Transverse colon (tissue), 4 donors: ENCODE measurements around the gene HSPBP1. TPM values are rescaled to one million over a fixed set of nuclear protein-coding genes. Genes with fewer than 3 reads are reported as not detected.
A peak's percentile ranks its signal among the peaks of the same experiment; 100 is the strongest.

Experiments used
- DNase-seq: peaks from one replicate; pipeline ENCODE4 v3.0.0-alpha.2; 2019
- H3K27ac ChIP-seq, 4 donors: fragments of 200-600 bp; sonication (generic); 2 replicates each; pipeline ENCODE4 v1.5.1; 2016 to 2018; ENCODE audit warnings: inconsistent platforms in 4 of 4
- H3K27me3 ChIP-seq: fragments of 200-600 bp; sonication (generic); 2 replicates; pipeline ENCODE4 v1.5.1; 2017; ENCODE audit warnings: inconsistent platforms
- H3K36me3 ChIP-seq, 4 donors: fragments of 200-600 bp; sonication (generic); 2 replicates each; pipeline ENCODE4 v1.5.1; 2017 to 2019; ENCODE audit warnings: inconsistent platforms in 4 of 4
- H3K4me1 ChIP-seq, 4 donors: fragments of 200-600 bp; sonication (generic); 2 replicates each; pipeline ENCODE4 v1.5.1; 2017 to 2020; ENCODE audit warnings: inconsistent platforms in 4 of 4
- H3K4me3 ChIP-seq, 4 donors: fragments of 200-600 bp; sonication (generic); 1 replicate in 1 of 4; 2 replicates in 3 of 4; pipeline versions ENCODE4 v1.5.1 to v1.6.1; 2017 to 2019; ENCODE audit warnings: inconsistent platforms in 4 of 4
- H3K9me3 ChIP-seq, 2 donors: fragments of 200-600 bp; sonication (generic); 2 replicates each; pipeline ENCODE4 v1.5.1; 2017 to 2019; ENCODE audit warnings: inconsistent platforms in 2 of 2
- EP300 ChIP-seq: sonication (generic); formaldehyde crosslinking; IDR thresholded peaks from one replicate; pipeline ENCODE4 v1.6.1; 2017; ENCODE audit warnings: antibody characterized with exemption, low read depth
- POLR2A ChIP-seq: fragments of 450-650 bp; IDR thresholded peaks from one replicate; pipeline ENCODE4 v1.6.1; 2016; ENCODE audit warnings: antibody characterized with exemption, mild to moderate bottlenecking, moderate library complexity
- POLR2AphosphoS5 ChIP-seq, 3 donors: sonication (generic); formaldehyde crosslinking; IDR thresholded peaks; one replicate each; pipeline ENCODE4 v1.6.1; 2016; ENCODE audit warnings: antibody characterized with exemption in 3 of 3
- WGBS, 2 donors: methylation state at CpG; one replicate each; pipeline ENCODE4 v1.1.5; 2018; ENCODE audit warnings: low coverage in 1 of 2; 5-methylcytosine and 5-hydroxymethylcytosine counted together
- in situ Hi-C, 4 donors: fragments of 200-750 bp; cut with MboI; loops; one replicate each; pipeline versions ENCODE4 v1.15.0 to v1.15.1; 2017; ENCODE audit warnings: low sequenced_read_pairs in 3 of 4, low pct_ligation_motif_present in 1 of 4, low pct_unique_long_range_greater_than_20kb in 1 of 4
- intact Hi-C: fragments of 100-400 bp; cut with DNase I; formaldehyde crosslinking; loops from one replicate; pipeline ENCODE4 v1.15.1; 2023; ENCODE audit warnings: low total_unique reads
- total RNA-seq, 4 donors: library from RNA; depleted of rRNA; stranded (reverse); fragments of >200 nt; gene quantifications; one replicate each; pipeline ENCODE4 v1.1.0, GENCODE V29; 2016
- TF ChIP-seq, protein P1 (sequence below), 5 experiments: fragments of 200-600 bp in 3 of 5; fragments of 450-650 bp in 2 of 5; sonication (generic) in 3 of 5; IDR thresholded peaks; 1 replicate in 2 of 5; 2 replicates in 3 of 5; pipeline ENCODE4 v1.5.1; 2016 to 2017; ENCODE audit warnings: antibody characterized with exemption in 5 of 5, inconsistent platforms in 3 of 5, mild to moderate bottlenecking in 2 of 5, moderate library complexity in 1 of 5

Gene HSPBP1
- total RNA-seq, 4 donors from 2014 or later: 4.5 to 98.7 (median 27.0) TPM

DNA sequence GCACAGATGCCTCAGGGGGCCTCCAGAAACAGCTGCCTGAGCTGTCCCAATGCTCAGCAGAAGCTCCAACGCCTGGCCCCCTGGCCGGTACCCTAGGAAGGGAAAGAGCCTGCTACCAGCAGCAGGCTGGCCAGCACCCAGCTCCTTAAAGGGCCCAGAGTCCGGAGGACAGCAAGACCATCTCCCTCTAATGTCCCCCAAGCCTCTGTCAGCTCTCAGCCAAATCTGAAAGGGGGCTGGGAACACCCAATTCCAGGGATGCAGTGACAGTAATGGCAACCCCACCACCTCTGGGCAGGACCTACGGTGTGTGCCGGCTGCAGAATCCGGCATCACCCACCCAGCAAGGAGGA, 25.3 kb downstream of the HSPBP1 start:
- no peak for DNase-seq
- Histone ChIP-seq H3K27me3 (no peaks in the 10 kb centered on the region), H3K9me3 (no peaks in the 10 kb centered on the region), H3K4me3 (peak overlapping the region in 3 of 4 donors; percentile 4 to 95 (median 10)), H3K27ac (peak overlapping the region; percentile 73 to 87 (median 78)), H3K36me3 (no peaks in the 10 kb centered on the region), H3K4me1 (peaks cover 27 to 78% (median 37%) of the 10 kb centered on the region in 4 donors)
- intact Hi-C loops: no loop called here
- 68% methylated on average over 6 of the region's 6 CpGs; no CpG with 5 or more reads in 1 of the 2 donors for WGBS, 2 donors
- TF ChIP-seq POLR2AphosphoS5 (IDR thresholded peaks at IDR 0.05) (no peak), EP300 (no peak), POLR2A (no peak)
- TF ChIP-seq, protein P1, sequence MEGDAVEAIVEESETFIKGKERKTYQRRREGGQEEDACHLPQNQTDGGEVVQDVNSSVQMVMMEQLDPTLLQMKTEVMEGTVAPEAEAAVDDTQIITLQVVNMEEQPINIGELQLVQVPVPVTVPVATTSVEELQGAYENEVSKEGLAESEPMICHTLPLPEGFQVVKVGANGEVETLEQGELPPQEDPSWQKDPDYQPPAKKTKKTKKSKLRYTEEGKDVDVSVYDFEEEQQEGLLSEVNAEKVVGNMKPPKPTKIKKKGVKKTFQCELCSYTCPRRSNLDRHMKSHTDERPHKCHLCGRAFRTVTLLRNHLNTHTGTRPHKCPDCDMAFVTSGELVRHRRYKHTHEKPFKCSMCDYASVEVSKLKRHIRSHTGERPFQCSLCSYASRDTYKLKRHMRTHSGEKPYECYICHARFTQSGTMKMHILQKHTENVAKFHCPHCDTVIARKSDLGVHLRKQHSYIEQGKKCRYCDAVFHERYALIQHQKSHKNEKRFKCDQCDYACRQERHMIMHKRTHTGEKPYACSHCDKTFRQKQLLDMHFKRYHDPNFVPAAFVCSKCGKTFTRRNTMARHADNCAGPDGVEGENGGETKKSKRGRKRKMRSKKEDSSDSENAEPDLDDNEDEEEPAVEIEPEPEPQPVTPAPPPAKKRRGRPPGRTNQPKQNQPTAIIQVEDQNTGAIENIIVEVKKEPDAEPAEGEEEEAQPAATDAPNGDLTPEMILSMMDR (IDR thresholded peaks at IDR 0.05): no peak
- in situ Hi-C loops: no loop called here

DNA sequence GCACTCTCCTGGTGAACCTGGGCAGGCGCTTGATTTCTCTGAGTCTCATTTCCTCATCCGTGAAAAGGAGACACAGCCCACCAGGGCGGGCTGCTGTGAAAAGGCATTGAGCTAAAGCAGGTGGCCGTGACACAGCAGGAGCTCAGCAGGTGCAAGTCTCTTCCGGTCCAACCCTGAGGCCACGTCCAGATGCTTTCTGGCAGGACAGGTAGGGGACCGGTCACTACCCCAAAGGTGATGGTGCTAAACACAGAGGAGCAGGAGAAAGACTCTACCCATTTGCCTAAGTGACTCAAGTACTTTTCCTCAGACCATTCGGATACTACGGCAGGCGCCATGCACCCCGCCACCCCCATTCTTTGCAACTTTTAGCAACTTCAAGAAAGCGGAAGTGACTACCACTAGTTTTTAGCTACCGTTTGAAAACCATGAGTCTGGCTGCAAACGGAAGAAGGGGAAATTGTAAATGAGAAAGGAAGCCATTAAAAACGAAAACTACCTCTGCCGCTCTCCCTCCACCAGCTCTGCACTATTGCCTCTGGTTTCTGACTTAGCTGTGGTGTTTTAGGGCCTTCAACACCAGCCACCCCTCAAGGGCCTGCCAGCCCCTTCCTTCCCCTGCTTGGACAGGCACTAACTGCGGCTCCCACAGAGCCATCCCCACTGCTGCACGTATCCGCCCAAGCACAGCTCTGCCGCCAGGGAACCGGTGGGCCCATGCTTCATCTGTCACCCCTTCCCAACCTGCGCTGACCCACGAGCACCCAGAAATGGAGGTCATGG, 25.9 kb downstream of the HSPBP1 start:
- intact Hi-C loops: no loop called here
- H3K4me3 ChIP-seq: peak overlapping the region in 3 of 4 donors; percentile 4 to 95 (median 10)
- H3K36me3 ChIP-seq: no peaks in the 10 kb centered on the region
- in situ Hi-C loops: no loop called here
- WGBS, 2 donors: 70 to 78% methylated on average over 8 to 23 of the region's 23 CpGs
- DNase-seq: peak; percentile 69
- no peaks in the 10 kb centered on the region for H3K9me3 ChIP-seq
- peak overlapping the region; percentile 73 to 87 (median 78) for H3K27ac ChIP-seq
- TF ChIP-seq, protein P1 (IDR thresholded peaks at IDR 0.05): no peak
- no peak for TF ChIP-seq POLR2AphosphoS5 (IDR thresholded peaks at IDR 0.05)
- TF ChIP-seq EP300: no peak
- TF ChIP-seq POLR2A: no peak
- H3K27me3 ChIP-seq: no peaks in the 10 kb centered on the region
- H3K4me1 ChIP-seq: peaks cover 26 to 81% (median 34%) of the 10 kb centered on the region in 4 donors

DNA sequence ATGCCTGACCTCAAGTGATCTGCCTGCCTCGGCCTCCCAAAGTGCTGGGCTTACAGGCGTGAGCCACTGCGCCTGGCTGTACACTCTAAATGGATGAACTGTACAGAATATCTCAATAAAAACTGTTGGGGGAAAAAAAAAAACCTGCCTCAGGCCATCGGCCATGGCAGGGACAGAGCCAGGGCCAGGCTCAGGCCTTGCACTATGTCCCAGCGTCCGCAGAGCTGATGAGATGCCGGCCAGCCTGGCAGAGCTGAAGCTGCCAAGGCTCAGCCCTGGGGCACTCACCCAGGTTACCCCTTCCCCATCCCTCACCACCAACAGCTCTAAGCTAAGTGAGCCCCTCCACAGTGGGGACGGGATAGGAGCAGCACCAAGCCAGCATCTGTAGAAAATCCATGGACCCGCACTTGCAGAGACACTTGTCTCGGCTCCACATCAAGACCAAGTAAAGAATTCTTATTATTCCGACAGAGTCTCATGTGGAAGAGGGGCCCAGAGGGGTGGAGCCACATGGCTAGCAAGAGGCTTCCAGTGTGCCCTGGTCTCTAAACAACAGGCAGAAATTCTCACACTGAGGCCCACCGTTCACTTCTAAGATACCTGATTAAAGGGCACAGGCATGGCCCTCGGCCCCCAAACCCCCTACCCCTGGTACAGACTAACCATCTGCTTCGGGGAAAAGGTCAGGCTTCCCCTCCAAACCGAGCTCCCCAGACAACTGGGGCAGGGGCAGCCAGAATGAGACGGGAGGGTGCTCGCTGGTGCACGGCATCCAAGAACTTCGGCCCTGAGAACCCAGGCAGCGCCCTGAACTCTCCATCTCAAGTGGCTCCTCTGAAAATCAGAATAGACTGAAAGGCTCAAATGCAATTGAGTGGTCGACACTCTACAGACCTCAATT, 26.9 kb downstream of the HSPBP1 start:
- H3K27ac ChIP-seq: peak overlapping the region; percentile 73 to 87 (median 78)
- TF ChIP-seq EP300 (no peak), POLR2AphosphoS5 (IDR thresholded peaks at IDR 0.05) (no peak), POLR2A (no peak)
- TF ChIP-seq, protein P1 (IDR thresholded peaks at IDR 0.05): no peak
- in situ Hi-C loops: no loop called here
- DNase-seq: no peak
- no peaks in the 10 kb centered on the region for H3K27me3 ChIP-seq
- peak overlapping the region in 1 of 4 donors; percentile 95 for H3K4me3 ChIP-seq
- H3K36me3 ChIP-seq: no peaks in the 10 kb centered on the region
- no peaks in the 10 kb centered on the region for H3K9me3 ChIP-seq
- 79 to 90% methylated on average over 4 to 19 of the region's 21 CpGs for WGBS, 2 donors
- intact Hi-C loops: no loop called here
- H3K4me1 ChIP-seq: peaks cover 27 to 91% (median 42%) of the 10 kb centered on the region in 4 donors
